MM.1S (cell line): ENCODE data around the gene HIC1.

Source experiments
- DNase-seq: peaks from one replicate; pipeline ENCODE4 v3.0.0-alpha.2; 2015
- H2AFZ ChIP-seq: fragments of 300-600 bp; sonication (generic); 2 replicates; pipeline ENCODE4 v1.6.0; 2016; ENCODE audit warnings: antibody characterized with exemption, low read length
- H3F3A ChIP-seq: fragments of 300-600 bp; sonication (generic); 2 replicates; pipeline ENCODE4 v1.6.1; 2016; ENCODE audit warnings: mild to moderate bottlenecking, antibody characterized with exemption, low read length, moderate library complexity, mixed read lengths; ENCODE audit not compliant: insufficient read depth
- H3K27ac ChIP-seq: fragments of 300-600 bp; sonication (generic); 2 replicates; pipeline ENCODE4 v1.5.1; 2016; ENCODE audit warnings: mild to moderate bottlenecking, low read length
- H3K27me3 ChIP-seq: fragments of 300-600 bp; sonication (generic); replicated peaks from 2 replicates; pipeline ENCODE4 v1.6.0; 2016; ENCODE audit warnings: low read length; ENCODE audit not compliant: insufficient read depth
- H3K36me3 ChIP-seq: fragments of 300-600 bp; sonication (generic); replicated peaks from 2 replicates; pipeline ENCODE4 v1.6.1; 2016; ENCODE audit warnings: mild to moderate bottlenecking, low read length, mixed read lengths; ENCODE audit not compliant: insufficient read depth
- H3K4me1 ChIP-seq: fragments of 300-600 bp; sonication (generic); 2 replicates; pipeline ENCODE4 v1.6.1; 2016; ENCODE audit warnings: low read length, mixed read lengths
- H3K4me2 ChIP-seq: fragments of 300-600 bp; sonication (generic); 2 replicates; pipeline ENCODE4 v1.6.0; 2016; ENCODE audit warnings: low read depth, low read length
- H3K4me3 ChIP-seq: fragments of 300-600 bp; sonication (generic); 2 replicates; pipeline ENCODE4 v1.5.1; 2016; ENCODE audit warnings: low read length, mixed read lengths
- H3K79me2 ChIP-seq: fragments of 300-600 bp; sonication (generic); 2 replicates; pipeline ENCODE4 v1.6.1; 2016; ENCODE audit warnings: mixed run types, low read length, mixed read lengths
- H3K9ac ChIP-seq: fragments of 300-600 bp; sonication (generic); 2 replicates; pipeline ENCODE4 v1.6.1; 2016; ENCODE audit warnings: low read length, mixed read lengths
- H3K9me2 ChIP-seq: fragments of 300-600 bp; sonication (generic); replicated peaks from 2 replicates; pipeline ENCODE4 v1.6.1; 2016; ENCODE audit warnings: mild to moderate bottlenecking, low read length, mixed read lengths; ENCODE audit not compliant: insufficient read depth
- H3K9me3 ChIP-seq: fragments of 300-600 bp; sonication (generic); replicated peaks from 2 replicates; pipeline ENCODE4 v1.6.1; 2016; ENCODE audit warnings: mild to moderate bottlenecking, low read length, mixed read lengths; ENCODE audit not compliant: insufficient read depth
- H4K20me1 ChIP-seq: fragments of 300-600 bp; sonication (generic); 2 replicates; pipeline ENCODE4 v1.6.1; 2016; ENCODE audit warnings: mild to moderate bottlenecking, low read length, moderate library complexity, mixed read lengths; ENCODE audit not compliant: insufficient read depth
- EZH2 ChIP-seq: fragments of 300-600 bp; sonication (generic); optimal IDR thresholded peaks from 2 replicates; pipeline ENCODE3; 2017; ENCODE audit warnings: low read depth, mild to moderate bottlenecking, antibody characterized with exemption, low read length, mixed read lengths
- EZH2phosphoT487 ChIP-seq: fragments of 300-600 bp; sonication (generic); IDR thresholded peaks from 2 replicates; pipeline ENCODE4 v1.6.1; 2018; ENCODE audit warnings: antibody characterized with exemption, low read length
- TF ChIP-seq, protein P1 (sequence below): fragments of 300-600 bp; sonication (generic); IDR thresholded peaks from 2 replicates; pipeline ENCODE4 v1.5.1; 2016; ENCODE audit warnings: antibody characterized with exemption, low read length, mixed read lengths

HIC1 gene, protein sequence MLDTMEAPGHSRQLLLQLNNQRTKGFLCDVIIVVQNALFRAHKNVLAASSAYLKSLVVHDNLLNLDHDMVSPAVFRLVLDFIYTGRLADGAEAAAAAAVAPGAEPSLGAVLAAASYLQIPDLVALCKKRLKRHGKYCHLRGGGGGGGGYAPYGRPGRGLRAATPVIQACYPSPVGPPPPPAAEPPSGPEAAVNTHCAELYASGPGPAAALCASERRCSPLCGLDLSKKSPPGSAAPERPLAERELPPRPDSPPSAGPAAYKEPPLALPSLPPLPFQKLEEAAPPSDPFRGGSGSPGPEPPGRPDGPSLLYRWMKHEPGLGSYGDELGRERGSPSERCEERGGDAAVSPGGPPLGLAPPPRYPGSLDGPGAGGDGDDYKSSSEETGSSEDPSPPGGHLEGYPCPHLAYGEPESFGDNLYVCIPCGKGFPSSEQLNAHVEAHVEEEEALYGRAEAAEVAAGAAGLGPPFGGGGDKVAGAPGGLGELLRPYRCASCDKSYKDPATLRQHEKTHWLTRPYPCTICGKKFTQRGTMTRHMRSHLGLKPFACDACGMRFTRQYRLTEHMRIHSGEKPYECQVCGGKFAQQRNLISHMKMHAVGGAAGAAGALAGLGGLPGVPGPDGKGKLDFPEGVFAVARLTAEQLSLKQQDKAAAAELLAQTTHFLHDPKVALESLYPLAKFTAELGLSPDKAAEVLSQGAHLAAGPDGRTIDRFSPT

DNA sequence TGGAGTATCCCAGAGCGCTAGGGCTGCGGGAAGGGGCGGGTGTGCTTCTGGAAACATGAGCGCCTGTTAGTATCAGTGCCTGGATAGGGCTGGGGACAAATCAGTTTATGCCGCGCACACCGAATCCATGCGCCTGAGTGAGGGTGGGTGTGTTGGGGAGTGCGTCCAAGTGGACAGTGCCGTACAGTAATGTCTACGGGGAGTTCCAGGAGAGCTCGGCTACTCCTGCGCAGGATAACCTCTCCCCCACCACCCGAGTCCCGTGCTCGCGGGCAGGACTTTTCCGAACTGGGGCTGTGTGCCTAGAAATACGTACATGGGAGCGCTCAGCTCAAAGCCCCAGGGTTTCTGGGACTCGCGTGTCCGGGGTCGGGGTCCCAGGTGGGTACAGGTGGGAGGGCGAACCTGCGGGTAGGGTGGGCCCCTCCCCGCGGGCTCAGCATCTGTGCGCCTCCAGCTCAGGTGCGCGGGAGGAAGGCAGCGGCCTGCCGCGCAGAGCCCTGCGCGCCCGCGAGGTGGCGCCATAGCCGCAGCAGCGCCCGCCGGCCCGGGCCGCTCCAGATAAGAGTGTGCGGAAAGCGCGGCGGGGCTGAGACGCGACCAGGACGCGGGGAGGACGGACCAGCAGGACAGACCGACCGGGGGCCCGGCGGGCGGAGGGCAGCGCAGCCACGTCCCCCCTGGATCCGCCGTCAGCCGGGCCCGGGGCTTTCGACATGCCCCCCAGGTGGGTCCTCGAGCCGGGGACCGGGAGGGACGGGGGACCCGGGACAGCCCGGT lies at the start of gene HIC1:
TSS of gene HIC1 (plus strand) at position 592 of the 780 bp plus-strand sequence. CDS start 1,588 bp downstream, outside the sequence.
- peaks cover 18% of the 10 kb centered on the region; the same call in 1 of the 2 replicates for H3F3A ChIP-seq
- DNase-seq: peak; percentile 75
- H3K27ac ChIP-seq: no peak within 1 kb of the TSS
- peaks cover 35% of the 10 kb centered on the region for H3K27me3 ChIP-seq
- H3K79me2 ChIP-seq: no peaks in the 10 kb centered on the region
- H4K20me1 ChIP-seq: no peaks in the 10 kb centered on the region
- H3K4me1 ChIP-seq: peaks cover 8% of the 10 kb centered on the region
- H3K9me2 ChIP-seq: no peaks in the 10 kb centered on the region
- TF ChIP-seq, protein P1, sequence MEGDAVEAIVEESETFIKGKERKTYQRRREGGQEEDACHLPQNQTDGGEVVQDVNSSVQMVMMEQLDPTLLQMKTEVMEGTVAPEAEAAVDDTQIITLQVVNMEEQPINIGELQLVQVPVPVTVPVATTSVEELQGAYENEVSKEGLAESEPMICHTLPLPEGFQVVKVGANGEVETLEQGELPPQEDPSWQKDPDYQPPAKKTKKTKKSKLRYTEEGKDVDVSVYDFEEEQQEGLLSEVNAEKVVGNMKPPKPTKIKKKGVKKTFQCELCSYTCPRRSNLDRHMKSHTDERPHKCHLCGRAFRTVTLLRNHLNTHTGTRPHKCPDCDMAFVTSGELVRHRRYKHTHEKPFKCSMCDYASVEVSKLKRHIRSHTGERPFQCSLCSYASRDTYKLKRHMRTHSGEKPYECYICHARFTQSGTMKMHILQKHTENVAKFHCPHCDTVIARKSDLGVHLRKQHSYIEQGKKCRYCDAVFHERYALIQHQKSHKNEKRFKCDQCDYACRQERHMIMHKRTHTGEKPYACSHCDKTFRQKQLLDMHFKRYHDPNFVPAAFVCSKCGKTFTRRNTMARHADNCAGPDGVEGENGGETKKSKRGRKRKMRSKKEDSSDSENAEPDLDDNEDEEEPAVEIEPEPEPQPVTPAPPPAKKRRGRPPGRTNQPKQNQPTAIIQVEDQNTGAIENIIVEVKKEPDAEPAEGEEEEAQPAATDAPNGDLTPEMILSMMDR: peak; percentile 82
- TF ChIP-seq EZH2: no peak
- H3K4me3 ChIP-seq: peak within 1 kb of the TSS; percentile 70
- H3K4me2 ChIP-seq: peak within 1 kb of the TSS; percentile 99
- H3K36me3 ChIP-seq: no peaks in the 10 kb centered on the region
- H3K9ac ChIP-seq: peak within 1 kb of the TSS; percentile 10; the same call in 1 of the 2 replicates
- H3K9me3 ChIP-seq: no peaks in the 10 kb centered on the region
- H2AFZ ChIP-seq: peak within 1 kb of the TSS; percentile 70

DNA sequence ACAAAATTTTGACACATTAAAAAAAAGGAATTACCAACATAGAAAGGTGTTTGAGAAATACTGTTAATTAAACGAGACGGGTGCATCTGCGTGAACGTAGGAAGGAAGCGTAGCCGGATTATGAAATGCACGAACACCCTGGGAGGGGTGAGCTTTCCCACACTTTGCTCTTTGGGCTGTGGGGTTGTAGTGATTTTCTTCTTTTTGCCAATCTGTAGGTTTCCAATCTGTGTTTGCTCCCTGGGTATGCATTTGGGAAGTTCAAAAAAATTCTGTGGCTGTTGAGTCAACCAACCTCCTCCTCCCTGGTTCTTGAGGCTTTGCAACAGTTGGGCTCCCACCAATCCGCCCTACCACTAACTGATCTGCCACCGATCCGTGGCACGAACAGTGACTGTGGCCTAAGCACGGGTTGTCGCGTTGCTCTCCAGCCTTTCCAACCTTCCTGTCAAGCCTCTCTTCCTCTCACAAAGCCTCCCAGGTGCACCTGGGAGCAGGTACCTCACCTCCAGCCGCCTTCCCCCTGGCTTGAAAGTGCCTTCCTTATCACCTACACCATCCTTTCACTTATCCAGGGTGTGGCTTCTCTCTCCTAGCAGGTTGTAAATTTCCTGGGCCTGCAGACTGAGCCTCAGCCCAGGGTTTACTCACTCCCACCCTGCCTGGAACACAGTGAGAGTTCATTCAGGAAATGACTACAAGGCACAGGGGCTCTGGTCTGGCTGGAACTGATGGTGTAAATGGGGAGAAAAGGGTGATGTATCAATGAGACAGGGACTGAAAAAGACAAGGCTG lies 46.4 kb upstream of the HIC1 start:
- no peak overlapping the region for H3K4me3 ChIP-seq
- H2AFZ ChIP-seq: no peak overlapping the region
- no peak for TF ChIP-seq EZH2
- TF ChIP-seq EZH2phosphoT487: no peak
- TF ChIP-seq, protein P1: no peak
- peaks cover 75% of the 10 kb centered on the region for H3K27me3 ChIP-seq
- H3K4me1 ChIP-seq: no peaks in the 10 kb centered on the region
- DNase-seq: no peak
- no peaks in the 10 kb centered on the region for H3K79me2 ChIP-seq
- no peak overlapping the region for H3K9ac ChIP-seq
- no peak overlapping the region for H3K27ac ChIP-seq
- H3K9me2 ChIP-seq: no peaks in the 10 kb centered on the region
- no peaks in the 10 kb centered on the region for H3F3A ChIP-seq
- no peaks in the 10 kb centered on the region for H3K36me3 ChIP-seq
- no peaks in the 10 kb centered on the region for H3K9me3 ChIP-seq
- no peak overlapping the region for H3K4me2 ChIP-seq
- no peaks in the 10 kb centered on the region for H4K20me1 ChIP-seq

DNA sequence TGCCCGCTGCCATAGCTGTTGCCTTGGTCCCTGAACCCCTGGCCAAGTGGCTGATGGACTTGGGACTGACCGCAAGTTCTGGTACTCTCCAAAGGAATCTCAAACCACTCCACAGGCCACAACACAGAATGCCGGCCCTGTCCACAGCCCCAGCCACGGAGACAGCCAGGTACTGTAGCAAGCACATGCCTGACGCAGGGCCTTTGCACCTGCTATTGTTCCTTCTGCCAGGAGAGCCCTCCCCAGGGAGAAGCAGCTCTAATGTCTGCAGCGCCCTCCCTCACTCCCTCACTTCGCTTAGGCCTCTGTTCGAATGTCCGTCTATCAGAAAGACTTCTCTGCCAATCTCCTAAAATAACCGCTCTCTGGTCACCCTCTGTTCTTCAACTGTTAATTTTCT lies 45.2 kb upstream of the HIC1 start:
- Histone ChIP-seq H3K4me2 (no peak overlapping the region), H3K4me1 (no peaks in the 10 kb centered on the region), H3K27me3 (peaks cover 77% of the 10 kb centered on the region), H3K9me2 (no peaks in the 10 kb centered on the region), H3K36me3 (no peaks in the 10 kb centered on the region), H2AFZ (no peak overlapping the region), H4K20me1 (no peaks in the 10 kb centered on the region), H3F3A (no peaks in the 10 kb centered on the region), H3K79me2 (no peaks in the 10 kb centered on the region), H3K9ac (no peak overlapping the region), H3K9me3 (no peaks in the 10 kb centered on the region), H3K4me3 (no peak overlapping the region), H3K27ac (no peak overlapping the region)
- TF ChIP-seq, protein P1: no peak
- TF ChIP-seq EZH2: no peak
- TF ChIP-seq EZH2phosphoT487: no peak
- no peak for DNase-seq
